ENCODE results near the gene SPRY1.

Gene SPRY1

DNA sequence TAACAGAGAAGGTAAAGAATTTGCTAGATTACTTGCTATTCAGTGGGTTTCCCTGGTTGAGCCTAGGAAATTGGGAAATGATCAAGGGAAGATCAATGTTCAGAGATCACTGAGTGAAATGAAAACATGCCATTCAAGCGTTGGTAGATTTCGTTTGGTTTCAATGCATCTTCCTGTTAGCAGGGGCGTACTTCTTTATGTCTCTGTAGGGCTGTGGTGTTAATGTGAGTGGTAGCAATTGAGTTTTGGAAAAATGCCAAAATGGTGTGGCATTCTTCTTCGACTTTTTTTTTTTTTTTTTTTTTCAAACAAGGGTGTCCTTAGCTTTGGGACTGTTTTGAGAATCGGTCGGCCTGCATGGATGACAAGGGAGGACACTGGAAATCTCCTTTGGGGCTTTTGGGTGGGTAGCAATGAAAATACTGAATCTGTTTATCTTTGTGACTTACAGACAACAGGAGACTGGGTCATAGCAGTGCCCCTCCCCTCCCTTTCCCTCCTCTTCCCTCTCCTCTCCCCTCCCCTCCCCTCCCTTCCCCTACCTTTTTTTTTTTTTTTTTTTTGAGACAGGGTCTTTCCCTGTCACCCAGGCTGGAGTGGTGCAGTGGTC is 50.4 kb downstream of the SPRY1 start:
- no peak for DNase-seq

DNA sequence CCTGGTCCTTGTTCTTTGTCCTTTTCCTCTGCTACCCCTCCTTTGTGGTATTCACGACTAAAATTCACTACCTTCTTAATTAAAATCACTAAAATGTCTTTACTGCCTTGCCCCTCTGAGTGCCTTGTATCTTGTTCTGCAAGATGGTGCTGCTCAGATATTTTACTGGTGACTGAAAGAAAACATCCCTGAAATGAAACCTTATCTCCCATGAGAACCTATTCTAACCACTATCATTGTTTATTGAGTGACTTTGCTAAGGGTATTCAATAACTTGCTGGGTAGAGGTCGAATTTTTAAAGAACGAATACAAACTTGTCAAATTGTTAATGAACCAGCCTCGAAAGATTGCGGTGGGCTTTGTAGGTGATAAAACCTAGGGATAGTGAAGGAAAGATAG is 52.8 kb downstream of the SPRY1 start:
- no peak for DNase-seq

DNA sequence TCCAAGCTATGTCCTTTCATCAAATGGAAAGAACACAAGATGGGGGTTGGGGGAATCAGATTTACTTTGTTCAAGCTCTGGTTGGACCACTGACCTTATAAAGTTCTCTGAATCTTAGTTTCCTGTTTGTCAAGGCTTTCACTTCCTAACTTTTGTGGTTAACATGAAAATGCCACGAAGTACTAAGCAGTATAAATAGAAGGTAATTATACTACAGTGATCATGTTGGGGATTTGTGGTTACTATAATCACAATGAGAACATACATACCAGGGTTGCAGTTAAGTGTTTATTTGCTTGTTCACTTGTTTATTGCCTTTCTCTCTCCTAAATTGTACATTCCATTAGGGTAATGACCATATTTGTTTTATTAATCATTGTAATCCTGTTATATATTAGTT is 53.2 kb downstream of the SPRY1 start:
- no peak for DNase-seq

DNA sequence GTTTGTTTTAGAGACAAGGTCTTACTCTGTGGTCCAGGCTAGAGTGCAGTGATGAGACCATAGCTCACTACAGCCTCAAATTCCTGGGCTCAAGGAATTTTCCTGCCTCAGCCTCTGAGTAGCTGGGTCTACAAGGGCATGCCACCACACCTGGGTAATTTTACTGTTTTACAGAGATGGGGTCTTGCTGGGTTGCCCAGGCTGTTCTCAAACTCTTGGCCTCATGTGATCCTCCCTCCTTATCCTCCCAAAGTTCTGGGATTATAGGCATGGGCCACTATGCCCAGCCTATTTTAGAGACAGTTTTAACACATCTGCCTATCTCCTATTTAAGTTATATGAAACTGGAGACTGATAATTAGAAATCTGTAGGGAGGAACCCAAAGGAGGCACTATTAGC is 53.8 kb downstream of the SPRY1 start:
- no peak for DNase-seq

DNA sequence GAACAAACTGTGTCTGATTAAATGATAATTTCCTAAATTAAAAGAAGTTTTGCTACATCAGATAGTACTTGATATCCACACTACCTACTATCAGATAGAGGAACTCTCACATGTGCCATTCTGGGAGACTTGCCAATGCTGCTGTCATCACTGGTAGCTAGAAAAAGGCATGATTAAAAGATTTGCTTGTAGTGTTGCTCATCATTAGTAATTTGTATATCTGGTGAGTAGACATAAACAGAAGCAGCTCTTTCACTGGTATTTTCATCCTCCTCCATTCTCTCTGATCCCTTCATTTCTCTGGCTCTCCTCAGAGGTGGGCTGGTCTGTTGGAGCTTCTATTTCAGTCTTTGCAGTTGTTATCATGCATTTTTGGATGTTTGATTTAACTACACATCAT is 56.0 kb downstream of the SPRY1 start:
- peak; percentile 31 for DNase-seq

DNA sequence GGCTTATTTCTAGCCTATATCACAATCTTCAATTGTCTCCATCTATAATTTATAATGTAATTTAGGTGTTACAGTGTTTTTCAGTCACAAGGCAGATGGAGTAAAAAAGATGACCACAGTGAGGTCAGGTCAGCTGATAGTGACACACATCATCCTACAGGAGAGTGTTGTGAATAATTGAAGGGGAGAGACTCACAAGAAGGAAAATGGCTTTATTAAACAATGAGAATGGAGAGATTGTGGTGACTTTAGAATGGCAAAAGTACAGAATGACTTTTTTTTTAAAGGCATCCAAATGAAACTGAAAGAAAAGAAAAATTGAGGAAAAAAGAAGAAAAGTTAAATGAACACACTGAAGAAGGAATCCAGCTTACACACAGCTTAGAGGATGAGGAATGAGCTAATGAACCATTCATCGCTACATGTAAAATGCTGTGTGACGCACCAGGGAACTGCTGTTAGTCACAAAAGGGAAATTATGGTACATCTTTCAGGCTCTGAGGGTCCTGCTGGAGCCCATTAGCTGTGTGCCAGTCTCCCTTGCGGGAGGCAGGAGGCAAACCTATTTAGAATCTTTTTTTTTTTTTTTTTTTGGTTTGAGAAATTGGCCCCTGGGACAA is 56.6 kb downstream of the SPRY1 start:
- DNase-seq: no peak

Data from activated CD8-positive, alpha-beta memory T cell treated with anti-CD3 and anti-CD28 coated beads, Interleukin-2, amount 50 U/mL, for 4 hours (primary cell).